NCI-H82 treated with DMSO at 0.1 percent for 48 hours (cell line): ENCODE data around the gene NDUFB4.

ENCODE experiments used
- DNase-seq: peaks from one replicate; lab custom pipeline; 2025; ENCODE audit not compliant: unreplicated experiment; lab: John Stamatoyannopoulos, UW

The NDUFB4 gene

DNA sequence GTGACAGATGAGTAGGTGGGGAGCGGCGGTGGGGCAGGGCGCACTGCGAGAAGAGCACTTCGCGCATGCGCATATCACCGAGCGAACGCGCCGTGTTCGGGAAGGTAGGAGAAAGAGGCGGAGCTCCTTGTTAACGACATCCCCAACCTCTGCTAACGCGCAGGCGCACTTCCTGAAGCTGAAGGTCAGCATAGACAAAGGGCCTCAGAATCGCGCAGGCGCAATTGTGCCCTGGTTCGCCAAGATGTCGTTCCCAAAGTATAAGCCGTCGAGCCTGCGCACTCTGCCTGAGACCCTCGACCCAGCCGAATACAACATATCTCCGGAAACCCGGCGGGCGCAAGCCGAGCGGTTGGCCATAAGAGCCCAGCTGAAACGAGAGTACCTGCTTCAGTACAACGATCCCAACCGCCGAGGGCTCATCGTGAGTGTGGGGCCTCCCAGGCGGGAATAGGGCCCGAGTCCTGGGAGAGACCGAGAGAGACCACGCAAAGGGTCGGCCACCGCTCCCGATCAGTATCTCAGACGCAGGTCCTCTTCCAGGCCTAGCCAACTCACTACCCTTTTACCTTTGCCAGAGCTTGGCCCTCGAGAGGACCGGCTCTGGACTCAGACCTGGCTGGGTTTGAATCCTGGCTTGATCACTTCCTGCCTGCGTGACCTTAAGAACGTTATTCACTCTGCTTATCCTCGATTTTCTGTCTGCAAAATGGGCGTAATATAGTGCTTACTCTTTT is at the start of gene NDUFB4:
Gene NDUFB4 (plus strand): TSS at position 221 of the 737 bp plus-strand sequence. CDS start 24 bp downstream, at position 245.
- DNase-seq = peak; percentile 99

DNA sequence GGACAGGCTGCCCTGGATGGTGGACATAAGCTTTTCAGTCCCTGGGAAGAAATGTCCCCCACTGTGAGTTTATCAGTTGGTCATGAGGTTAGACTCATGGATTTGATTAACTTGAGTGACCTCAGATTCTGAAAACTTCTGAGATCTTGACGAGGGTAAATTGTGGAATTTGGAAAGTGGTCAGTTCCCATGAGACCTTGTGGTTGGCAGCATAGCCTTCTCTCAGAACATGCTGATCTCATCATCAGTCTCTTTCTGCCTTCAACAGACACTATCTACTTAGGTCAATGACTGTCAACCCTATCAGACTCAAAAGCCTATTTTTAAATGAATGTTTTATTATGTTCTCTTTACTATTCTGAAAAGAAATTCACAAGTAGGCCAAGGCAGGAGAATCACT is 45.6 kb upstream of the NDUFB4 start:
- no peak for DNase-seq

DNA sequence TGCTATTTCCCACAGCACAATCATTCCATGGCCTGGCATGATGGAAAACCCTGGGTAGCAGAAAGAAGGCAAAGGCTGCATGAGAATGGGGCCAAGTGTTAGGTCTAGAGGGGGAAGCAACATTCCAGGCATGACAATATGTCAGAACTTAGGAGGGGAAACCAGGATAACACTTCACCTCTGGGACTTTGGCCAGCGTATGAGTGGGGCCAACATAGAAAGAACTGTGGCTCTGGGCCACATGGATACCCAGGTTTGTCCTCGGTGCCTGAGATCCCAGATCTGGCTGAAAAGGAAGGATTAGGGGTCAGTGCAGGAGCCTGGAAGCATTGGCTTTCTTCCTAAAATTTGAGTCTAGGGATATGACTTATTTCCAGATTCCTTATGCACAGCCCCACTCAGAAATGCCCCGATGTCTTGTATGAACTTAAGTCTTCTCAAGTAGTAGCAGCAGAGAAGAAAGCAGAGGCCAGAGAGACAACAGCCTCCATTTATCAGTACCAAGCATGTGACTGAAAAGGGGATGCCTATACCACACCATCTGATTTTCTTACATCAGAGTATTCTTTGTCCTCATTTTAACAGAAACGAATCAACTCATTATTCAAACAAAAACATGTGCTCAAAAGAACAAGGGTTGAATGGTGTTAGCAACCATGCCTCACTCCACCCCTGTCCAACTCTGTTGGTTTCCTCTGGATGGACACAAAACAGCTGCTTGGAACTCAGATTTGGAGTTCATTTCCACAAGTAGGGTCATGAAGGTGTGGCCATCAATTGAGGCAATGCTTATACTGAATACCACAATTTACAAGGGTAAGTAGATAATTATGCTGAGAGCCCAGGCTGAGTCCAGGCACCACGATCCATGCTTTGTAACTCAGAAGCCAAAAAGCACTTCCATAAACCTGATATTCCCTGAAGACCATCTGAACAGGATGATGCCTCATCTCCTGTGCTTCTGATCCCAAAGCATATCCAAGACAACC is 43.7 kb upstream of the NDUFB4 start:
- no peak for DNase-seq

DNA sequence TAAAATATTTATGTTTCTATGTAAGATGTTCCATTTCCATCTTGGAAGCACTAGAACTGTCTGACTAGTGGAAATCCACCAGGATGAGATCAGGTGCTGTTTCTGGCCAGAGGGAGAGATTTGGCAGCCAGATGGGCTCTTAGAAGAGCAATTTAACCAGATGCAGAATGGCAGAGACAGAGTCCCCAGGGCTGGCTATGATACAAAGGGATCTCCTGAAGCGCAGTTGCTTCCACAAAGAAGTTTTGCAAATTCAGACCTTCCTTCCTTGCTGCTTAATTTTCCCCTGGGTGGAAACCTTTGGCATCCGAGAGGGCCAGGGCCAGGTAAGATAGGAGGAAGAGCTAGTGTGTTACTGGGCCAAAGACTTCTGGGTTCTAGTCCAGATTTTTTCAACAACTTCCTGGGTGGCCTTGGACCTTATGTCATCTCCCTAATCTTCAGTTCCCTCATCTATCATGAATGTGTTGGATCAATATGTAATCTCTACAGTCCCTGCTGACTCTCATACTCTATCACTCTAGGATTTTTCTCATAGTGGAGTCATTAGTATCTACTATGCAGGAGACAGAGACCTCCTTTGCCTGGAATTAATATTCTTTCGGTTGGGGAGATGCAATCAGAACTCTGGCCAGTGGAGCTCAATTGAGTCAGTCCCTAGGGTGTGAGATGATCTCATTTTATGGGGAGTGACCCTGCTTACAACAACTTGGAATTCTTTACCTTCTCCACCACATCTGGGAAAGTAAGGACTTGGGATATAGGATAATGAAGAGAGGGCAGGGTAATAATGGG is 41.1 kb upstream of the NDUFB4 start:
- no peak for DNase-seq

DNA sequence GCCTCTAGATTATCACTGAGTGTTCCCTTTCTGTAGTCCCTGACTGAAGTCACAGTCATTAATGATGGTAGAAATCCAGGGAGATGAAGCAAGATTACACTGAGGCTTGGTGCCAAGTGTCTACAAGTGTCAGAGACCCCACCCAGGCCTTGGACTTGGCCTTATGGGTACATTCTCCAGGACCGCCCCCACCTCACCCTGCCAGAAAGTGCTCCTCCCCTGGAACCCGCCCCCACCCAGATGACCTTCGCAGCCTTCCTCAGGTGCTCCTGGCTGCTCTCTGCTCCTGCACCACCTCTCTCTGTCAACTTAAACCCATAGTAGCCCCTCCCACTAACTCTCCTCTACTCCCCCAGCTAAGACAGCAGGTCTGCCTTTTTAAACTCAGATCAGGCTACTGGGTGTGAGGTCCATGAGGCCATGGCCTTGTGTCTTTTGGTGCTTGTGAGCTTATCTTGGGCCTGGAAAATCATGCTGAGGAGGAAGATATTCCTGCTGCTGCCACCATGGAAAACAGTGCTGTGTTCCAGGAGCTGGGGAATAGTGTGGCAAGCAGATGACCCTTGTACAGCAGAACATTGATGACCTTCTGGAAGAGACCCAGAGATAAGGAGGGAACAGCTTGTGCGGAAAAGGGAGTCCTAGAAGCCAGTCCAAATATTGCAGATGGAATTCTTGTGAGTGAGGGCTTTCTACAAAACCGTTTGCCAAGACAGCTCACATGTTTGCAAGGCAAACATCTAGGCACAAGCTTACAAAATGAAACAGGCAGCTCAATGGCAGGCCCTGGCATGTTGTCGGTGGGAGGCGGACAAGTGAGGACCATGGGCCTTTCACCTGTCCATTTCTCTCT is 40.3 kb upstream of the NDUFB4 start:
- DNase-seq = no peak

DNA sequence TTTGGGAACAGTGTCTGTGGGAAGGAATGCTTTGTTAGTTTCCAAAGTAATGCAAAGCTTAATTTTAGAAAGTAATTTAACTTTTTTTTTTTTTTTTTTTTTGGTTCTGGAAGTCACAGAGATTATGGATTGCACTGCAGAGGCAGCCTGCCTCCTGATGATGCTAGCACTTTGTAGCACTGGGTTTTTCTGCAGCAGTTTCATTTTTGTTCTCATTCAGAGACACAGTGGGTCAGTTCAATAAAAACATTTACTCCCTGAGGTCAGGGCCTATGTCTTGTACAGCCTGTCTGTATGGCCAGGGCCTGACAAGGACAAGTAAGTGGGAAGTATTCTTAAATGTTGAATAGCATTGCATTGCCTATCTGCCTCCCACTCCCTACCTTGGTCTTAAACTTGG is 39.0 kb upstream of the NDUFB4 start:
- DNase-seq = no peak

DNA sequence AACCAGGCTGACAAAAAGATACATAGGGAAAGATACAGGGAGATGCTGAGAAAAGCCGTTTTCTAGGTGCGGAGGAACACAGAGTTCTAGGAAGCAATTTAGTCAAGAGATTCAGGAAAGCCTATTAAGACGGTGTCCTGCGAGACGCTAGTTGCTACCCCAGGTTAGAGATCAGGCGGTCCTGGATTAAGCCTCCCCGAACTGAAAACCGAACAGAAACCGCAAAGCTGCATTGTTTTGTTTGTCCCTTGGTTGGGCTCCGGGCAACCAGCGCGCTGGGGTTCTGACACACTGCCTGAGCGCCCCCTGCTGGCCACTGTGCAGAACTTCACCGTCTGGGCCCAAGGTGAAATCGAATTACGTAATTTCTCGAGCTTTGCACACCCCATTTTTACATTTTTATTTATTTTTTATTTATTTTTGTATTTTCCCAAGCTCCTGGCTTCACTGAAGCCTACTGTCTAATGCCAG is 37.3 kb upstream of the NDUFB4 start:
- DNase-seq = peak; percentile 87

DNA sequence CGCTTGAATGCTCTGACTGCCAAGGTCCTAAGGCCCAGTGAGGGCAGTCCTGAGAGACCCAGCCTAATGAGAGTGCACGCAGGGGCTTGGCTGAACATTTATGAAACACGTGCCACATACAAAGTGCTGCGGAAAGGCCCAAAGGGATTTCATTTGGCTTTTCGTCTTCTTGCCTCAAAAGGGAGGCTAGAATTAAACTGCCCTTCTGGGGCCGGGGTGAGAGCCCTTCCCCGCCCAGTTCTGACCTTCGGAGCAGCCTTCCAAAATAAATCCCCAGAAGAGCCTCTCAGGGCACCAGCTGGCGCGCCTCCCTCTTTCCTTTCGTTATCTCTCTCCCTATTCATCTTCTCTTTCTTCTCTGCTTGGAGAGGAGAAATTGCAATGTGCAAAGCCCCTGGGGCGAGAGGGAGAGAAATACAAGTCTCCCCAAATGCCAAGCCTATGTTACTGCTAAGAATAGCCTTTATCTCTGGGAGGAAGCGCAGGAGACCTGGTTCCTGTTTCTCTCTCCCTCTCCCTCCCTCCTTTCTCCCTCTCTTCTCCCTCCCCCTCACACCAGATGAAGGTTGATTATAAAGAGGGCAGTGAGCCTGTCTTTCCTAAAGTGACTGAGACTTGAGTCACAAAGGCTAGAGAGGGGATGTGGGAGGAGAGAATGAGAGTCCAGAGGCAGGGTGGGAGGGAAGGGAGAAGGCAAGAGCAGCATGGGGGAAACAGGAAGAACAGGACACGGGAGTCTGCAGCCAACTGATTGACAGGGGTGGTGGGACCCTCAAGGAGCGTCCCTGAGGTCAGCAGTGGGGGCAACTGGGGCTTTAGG is 36.7 kb upstream of the NDUFB4 start:
- DNase-seq = peak; percentile 88

DNA sequence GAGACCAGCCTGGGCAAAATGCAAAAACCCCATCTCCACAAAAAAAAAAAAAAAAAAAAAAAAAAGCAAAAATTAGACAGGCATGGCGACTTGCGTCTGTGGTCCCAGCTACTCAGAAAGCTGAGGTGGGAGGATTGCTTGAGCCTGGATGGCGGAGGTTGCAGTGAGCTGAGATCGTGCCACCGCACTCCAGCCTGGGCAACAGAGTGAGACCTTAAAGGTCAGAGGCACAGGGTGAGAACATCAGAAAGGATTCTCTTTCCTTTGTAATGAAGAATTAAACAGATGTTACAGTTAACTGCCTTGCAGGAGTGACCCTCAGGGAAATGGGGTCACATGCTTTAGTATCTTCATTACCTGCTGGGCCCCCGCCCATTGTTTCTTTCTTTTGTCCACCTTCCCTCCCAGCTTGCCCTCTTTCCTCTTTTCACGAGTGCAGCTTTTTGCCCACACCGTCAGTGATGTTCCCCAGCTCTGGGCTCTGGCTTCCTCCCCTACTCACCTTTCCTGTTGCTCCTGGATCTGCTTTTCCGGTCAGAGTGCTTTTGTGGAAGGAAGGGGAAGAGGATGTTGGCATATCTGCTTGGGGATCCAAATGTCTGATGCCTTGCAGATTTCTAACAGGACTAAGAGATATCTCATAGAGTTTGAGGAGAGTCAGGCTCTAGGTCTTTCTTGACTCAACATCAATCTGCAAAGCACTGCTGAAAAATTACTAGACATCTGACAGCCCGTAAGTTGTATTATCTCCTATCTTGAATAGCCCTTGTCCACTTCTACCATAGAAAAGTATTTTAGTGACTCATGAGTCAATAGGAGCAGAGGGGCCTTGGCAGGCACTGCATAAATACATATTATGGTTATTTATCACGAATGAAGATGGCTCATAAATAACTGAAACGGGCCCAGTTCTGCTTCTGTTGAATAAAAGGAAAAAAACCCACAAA is 35.6 kb upstream of the NDUFB4 start:
- no peak for DNase-seq

DNA sequence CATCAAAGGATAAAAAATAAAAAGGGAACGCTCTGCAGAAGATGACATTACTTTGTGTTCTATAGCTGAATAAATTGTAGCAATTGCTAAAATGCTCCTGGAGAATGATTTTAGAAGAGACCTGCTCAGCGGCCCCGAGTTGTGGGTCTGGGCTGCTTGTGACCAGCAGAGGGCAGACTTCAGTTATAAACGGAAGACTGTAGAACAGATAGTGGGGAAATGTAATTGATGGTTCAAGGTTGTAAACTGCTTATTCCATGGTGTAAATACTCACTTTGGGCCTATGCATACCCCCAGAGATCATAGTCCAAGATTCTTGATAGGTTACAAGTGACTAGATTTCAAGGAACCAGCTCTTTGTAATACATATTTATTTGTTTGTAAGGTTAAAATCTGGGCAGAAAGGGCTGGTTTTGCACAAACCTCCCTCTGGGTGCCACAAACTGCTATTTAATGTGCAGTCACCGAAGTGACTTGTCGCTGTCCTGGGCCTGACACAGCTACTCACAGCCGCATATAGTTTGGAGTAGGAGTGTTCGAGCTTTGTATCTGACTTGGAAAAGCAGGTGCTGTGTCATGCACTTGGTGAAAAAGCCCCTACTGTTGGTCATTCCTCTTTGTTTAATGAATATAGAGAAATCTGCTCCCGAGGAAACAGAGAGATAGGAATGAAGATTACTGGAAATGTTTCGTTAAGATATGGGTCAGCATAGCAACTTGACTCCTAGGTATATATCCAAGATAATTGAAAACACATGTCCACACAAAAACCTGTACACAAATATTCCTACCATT is 34.7 kb upstream of the NDUFB4 start:
- peak; percentile 65 for DNase-seq

DNA sequence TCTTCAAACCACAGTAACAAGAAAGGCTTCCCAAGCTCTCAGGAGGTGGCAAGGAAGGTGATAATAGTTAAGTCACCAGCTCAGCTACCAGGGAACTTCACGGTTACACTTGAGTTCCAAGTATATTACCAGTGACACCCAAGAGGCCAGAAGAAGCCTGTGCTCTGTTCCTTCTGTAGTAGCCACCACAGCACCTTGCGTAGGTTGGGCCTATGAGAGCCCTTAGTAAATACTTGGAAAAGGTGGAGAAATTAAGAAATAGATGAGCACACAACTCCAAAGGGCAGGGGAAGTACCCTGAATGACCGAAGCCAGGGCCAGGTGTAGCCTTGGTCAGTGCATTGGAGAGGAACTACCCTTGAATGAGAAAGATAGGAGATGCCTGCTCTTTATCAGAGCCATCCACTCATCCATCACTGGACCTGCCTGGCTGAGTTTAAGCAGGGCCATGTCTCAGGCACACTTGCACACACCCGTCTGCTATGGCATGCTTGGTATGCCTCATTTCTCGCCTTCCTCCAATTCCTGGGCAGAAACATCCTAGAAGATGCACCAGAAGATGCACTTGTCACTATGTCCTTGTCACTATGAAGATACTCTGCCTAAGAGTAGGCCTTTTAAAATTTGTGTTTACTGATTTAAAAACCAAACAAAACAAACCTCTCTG is 32.6 kb upstream of the NDUFB4 start:
- no peak for DNase-seq

DNA sequence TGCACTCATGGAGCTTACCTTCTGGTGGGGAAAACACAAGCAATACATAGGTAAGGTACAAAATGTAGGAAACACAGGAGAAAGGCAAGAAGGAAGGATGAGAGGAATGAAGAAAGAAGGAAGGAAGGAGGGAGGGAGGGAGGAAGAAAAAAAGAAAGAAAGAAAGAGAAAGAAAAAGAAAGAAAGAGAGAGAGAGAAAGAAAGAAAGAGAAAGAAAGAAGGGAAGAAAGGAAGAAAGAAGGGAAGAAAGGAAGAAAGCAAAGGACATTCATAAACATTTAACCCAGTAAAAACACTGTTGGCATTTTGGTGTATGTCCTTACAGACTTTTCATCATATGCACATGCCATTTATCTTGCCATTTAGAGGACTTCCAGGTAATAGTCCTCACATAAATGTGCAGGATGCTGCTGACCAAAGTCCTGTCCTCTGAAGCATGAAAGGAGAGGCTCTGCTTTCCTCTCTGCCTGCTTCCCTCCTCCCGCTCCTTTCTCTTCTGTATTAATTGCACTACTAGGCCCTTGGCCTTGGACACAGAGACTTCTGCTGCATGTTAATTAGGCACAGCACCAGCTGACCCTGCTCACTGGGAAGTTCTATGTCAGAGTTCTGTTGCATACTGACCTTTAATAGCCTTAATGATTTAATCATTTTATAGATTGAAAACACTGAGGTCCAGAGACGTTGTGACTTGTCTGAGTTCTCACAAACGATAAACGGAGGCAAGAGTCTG is 29.7 kb upstream of the NDUFB4 start:
- DNase-seq = no peak

DNA sequence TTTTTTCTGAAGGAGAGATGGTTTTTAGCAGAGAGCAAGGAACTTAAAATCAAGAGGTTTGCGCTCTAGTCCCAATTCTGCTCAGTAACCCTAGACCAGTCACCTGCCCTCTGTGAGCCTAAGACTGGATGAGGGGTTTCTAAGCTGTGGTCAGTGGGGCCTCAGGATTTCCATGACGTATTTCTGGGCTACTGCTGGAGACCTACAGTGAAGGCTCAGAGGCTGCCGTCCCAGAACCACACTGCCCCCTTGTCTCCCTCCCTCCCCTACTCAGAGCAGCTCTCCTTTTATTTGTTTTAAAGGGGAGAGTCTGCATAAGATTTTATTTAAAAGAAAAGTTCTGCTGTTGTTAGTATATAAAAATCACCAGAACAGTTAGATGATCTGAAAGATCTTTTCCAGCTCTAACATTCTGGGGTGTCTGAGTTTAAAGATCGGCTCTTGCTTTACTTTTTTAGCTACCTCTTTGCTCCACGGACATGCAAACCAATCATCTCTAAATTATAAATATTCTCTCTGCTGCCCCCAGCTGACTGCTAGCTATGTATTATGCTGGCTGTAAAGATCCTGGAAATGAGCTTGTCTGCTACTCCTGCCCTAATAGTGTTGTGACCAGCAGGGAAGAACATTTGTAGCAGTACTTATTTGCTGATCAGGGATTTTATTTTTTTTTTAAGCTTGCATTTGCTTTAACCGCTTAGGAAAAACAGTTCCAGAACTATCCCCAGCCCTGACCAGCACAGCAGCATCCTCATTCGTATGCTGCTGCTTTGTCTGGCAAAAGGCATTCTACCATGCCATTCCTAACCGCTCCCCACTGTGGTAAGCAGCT is 28.6 kb upstream of the NDUFB4 start:
- DNase-seq = peak; percentile 58

DNA sequence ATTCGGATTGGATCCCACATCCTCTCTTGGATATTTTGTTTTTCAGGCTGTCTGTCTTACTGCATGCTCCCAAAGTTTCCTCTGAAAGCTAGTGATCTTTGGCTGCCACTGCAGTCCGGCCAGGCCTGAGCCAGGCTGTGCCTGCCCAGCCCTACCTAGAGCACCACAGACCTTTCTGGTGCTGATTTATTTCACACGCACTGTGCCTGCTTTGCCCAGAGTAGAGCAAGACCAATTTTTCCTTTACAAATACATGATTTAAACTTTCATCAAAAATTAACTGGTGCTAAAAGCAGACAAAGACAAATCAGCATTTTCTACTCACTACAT is 28.0 kb upstream of the NDUFB4 start:
- no peak for DNase-seq

DNA sequence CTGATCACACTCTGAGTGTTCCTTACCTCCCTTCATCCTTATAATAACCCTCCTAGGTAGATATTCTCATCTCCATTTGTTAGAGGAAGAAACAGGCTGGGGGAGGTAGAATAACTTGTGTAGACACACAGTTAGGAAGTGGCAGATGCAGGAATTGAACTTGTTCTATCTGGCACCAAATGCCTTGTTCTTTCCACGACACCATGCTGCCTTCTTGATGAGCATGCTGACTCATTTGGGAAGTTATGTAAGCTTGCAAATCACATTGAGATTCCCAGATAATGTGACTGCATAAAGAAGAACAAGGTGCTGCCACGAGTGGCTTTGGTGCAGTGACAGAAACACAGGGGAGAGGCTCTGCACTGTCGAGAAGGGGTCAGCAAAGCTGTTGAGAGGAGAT is 27.5 kb upstream of the NDUFB4 start:
- DNase-seq = no peak
